Measurements from ENCODE around the gene NPTXR.

NPTXR gene

DNA sequence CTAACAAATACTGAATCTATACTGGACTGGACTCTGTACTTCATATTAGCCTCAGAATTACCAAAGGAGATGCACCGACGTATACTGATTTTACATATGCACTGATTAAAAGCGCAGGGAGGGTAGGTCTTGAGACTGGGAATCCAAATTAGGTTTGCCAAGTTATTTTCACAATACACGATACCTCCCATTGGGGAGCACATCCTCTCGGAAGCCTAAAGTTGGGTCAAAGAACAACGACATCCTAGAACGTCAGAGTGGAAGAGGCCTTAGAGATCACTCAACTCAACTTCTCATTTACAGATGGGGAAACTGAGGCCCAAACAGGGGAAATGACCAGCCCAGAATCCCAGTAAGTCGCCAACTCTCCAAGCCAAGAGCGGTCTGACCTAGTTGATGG, 50.5 kb downstream of the NPTXR start:
- DNase-seq: no peak

DNA sequence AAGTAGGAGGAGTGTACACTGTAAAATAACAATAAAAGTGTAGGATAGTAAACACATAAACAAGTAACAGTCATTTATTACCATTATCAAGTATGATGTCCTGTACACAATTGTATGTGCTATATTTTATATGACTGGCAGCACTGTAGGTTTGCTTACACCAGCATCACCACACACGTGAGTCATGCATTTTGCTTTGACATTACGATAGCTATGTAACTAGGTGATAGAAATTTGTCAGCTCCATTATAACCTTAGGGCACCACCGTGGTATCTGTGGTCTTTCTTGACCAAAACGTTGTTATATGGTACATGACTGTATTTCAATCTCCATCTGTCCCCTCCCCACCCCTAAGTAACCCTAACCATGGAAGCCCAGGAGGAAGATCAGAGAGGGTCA, 51.0 kb downstream of the NPTXR start:
- no peak for DNase-seq

DNA sequence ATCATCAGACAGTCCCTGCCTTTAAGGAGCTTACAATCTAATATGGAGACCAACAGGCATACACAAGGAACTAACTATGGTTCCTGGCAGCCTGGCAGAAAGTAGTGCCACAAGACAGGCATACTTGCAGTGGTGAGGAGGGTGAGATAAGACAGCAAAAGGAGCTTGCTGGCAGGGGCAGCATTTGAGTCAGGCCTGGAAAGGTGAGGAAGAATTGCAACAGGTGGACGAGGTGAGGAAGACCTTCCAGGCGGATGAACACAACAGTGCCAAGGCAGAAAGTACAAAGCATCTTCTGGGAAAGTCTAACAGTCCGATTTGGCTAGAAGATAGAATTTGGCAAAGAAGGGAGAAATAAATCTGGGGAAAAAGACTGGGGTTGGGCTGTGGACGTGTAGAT, 54.2 kb downstream of the NPTXR start:
- DNase-seq: no peak

DNA sequence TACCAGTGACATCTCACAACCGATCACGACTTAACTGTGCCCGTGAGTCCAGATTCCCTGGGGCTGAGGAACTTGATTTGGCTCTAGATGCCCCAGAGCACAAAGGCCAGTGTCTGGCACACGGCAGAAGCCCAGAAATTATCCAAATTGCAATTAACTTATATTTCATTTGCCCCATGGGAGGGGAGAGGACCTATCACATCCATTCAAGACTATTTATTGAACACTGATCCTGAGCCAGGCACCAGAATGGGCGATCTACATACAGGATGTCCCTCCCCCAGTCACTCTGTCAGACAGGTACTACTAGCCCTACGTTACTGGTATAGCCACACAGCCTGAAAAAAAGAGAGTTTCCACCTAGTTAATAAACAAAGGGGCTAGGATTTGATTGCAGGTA, 55.0 kb downstream of the NPTXR start:
- no peak for DNase-seq

DNA sequence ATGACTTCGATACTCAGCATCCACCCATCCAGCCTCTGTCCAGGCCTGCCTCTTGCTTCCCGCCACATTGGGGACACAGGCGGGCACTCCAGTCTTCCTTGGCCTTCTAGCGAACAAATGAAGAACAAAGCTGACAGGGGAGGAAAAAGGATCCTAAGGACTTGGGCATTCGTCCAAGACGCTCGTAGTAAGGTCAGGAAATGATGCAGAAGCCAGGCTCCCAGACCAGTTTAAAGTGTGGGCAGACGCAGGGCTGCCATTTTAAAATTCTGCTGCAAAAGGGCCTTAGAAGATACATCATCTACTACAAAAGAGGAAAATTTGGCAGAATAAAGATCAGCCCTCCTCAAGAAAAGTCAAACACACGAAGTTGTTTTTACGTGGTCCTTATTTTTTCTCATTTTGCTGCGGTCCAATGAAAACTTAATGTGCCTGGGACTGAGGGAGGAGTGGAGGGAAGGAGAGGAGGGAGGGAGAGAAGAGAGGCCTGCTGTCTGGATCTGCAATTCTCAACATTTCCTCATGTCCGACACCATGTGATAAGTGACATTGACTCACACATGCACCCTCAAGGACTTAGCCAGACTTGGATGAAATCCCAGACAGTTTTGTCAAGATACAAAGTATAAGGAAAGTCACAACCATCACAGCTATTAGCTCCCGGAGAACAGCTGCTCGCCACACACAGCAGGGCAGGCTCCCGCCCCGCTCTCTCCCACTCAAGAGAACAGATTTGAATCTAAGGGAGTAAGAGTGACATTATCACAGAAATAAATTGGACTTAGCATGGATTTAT, 55.6 kb downstream of the NPTXR start:
- no peak for DNase-seq

DNA sequence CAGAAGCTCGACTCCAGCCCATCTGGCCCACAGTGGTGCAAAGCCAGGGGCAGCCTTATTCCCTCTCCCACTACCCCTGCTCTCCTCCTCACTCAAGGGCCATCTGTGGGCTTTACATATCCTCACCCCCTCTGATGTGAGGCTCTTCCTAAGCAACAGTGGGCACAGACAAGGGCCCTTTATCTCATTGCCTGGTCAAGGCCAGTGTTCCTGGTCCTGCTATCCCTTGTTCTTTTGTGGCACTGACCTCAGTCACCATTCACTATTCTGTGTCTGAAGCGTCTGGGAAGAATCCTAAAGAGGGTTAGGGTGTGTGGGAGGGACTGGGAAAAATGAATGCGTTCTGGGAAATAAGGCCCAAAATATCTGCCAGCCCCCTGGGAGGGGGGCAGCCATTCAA, 57.2 kb downstream of the NPTXR start:
- DNase-seq: no peak

DNA sequence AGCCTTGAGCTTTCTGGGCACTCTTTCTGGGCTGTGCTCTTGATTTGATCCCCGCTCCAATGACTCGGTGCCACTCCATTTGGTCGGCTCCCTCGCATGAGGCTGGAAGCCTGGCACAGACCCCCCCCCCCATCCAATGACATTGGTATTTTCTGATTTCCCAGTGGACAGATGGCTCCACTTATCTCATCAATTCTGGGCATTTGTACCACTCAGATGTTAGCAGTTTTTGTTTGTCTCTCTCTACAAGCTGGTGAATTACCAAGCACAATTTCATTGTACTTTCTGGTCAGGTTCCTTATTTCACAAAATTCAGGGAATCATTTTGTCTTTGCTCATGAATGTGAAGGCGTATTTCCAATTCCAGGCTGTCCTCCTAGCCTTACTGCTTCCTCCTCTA, 59.0 kb downstream of the NPTXR start:
- no peak for DNase-seq

DNA sequence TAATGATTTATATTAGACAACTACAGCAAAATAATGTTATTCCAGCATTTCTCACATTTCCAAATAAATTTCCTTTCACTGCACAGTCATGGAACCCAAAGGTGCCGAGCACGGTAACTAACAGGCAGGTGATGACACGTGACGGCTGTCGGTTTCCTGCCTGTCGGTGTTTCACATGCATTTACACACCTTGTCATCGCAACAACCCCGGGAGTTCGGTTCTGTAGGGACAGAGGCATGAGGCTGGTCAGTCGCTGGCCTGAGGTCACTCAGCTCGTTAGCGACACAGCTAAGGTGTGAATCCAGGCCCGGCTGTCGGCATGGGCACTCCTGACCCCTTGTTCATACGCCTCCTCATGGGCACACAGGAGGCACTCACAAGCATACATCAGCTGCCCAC, 59.8 kb downstream of the NPTXR start:
- no peak for DNase-seq

DNA sequence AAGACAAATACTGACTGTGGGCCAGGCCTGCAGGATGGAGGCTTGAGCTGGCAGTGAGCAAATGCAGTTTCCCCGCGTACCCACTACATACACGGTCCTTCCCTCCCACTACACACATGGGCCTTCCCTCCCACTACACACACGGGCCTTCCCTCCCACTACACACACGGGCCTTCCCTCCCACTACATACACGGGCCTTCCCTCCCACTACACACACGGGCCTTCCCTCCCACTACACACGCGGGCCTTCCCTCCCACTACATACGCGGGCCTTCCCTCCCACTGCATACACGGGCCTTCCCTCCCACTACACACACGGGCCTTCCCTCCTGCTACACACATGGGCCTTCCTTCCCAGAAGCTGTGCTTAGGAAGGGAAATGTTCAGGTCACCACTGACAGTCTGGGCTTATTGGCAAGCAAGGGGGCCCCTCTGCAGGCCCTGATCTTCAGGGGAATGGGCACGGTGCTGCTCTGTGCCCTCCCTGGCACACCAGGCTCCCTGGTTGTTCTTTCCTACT, 60.7 kb downstream of the NPTXR start:
- DNase-seq: no peak

DNA sequence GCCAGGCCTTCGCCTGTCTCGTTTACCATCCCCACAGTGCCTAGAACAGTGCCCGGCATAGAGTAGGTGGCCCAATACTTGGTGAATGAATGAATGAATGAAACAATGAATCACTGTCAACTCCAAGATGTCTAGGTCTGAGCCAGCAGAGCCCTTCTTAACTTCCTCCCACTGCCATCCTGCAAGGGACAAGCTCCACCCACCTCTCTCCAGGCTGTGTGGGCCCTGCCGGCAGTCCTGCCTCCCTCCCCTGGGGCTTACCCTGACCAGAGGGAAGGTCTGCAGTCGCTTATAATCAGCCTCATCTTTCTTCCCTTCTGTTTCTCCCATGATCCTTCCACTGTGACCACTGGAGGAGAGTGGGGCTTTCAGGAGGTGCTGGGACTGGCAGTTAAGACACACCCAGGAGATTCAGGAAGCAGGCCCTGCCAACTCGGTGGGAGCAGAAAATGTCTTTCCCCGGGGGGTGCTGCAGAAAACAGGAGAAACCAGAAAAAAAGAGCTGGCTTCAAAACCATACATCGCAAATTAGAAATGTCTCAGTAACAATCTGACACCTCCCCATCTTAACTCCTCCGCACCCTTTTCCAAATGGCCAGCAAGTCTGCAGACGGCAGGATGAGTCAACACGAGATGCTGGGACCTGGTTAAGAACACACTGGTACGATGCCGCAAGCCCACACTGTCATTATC, 61.3 kb downstream of the NPTXR start:
- DNase-seq: no peak

DNA sequence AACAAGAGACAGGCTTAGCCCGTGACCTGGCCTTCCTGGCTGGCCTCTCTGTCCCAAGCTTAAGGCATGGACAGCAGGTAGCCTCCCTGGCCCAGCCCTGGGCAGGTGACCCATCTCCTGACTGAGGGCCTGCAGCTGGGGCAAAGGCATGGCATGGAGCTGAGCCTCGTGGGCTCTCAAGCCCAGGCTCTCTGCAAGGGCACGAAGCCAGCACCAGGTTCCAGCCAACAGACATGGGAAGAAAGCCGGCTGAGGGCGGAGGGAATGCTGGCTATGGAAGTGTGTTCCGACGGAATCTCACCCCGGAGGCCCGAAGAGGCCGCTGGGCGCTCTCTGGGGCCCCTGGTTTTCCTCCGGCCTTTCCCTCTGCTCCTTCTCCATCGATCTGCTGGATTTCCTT, 62.8 kb downstream of the NPTXR start:
- no peak for DNase-seq

DNA sequence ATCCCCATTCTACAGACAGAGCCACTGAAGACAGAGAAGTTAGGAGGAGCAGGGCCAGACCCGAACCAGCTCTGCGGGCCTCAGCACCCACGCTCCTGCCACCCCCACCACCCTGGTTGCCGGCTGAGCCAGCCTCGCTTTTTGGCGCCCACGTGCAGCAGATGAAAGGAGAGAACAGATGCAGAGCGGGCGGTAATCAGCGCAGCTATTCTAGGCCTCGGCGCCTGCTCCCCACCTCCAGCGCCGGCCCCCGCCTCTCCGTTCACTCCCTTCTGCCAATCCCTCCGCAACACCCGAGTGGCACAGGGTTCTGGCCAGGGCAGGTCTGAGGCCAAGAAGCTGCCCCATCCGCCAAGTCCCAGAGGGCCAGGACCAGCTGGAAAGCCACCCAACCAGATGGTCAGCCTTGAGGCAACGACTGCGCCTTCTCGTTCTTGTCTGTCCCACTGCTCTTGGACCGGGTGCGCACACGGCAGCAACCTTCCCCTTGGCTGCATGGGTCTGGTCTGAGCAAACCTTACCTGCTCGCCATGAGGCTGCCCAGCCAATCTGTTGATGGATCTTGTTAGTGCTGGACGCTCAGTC, 66.6 kb downstream of the NPTXR start:
- no peak for DNase-seq

DNA sequence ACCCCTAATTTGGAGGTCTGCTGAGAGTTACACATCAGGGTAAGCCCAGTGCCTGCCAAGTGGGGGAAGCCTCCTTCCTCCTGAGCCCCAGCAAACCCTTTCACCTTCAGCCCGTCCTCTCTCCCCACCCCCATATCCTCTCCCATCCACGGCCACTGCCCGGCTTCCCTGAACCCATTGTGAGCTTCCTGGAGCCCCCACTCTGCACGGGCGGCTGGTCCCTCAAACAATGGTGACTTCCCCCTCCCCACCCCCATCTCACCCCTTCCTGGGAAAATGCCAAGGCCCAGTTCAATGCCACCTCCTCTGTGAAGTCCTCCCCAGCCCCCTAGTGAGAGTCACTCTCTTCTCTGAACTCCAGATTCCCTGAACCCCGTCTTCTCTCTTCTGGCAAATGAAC, 67.7 kb downstream of the NPTXR start:
- no peak for DNase-seq

DNA sequence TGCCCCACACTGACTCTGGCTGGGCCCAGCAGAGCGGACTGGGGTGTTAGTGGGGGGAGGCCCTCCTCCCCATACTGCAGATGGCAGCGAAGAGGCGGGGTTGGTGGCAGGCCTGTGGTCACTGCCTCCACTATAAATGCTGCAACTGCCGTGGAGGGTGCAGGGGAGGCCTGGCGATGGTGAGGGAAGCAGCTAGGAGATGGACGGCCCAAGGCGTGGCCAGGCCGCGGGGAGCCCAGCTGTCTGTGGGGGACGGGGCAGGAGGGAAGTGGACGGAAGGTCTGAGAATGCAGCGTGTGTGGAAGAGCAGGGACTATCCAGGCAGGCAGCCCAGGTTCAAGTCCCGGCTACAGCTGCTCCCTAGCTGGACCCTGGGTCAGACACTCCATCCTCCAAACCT, 68.2 kb downstream of the NPTXR start:
- no peak for DNase-seq

DNA sequence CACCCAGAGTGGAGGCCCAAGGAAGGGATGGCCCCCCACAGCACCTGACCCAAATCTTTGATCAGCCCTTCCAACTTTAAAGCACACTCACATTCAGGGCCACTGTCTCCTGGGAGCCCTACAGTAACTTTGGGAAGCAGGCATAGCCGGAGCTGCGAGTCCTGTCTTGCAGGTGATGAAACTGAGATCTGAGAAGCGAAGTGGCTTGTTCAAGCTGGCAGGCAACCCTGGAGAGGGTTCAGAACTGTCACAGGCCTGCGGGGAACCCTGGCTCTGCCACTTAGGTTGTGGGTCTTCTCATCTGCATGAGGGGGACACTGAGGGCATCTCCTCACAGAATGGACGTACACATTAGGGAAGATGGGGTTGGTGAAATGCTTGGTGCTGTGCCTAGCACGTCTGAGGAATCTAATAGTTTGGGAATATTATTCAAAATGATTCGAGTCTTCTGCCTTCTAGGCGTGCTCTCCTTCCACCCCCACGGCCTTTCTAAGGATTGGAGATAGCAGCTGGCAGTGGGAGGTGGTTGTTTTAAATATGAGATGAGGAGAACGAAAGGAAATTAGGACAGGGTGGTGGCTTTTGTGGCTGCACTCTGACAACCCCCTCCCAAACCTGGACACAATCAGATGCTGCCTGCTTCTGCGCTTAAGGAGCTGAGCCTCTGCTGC, 69.2 kb downstream of the NPTXR start:
- DNase-seq: no peak

DNA sequence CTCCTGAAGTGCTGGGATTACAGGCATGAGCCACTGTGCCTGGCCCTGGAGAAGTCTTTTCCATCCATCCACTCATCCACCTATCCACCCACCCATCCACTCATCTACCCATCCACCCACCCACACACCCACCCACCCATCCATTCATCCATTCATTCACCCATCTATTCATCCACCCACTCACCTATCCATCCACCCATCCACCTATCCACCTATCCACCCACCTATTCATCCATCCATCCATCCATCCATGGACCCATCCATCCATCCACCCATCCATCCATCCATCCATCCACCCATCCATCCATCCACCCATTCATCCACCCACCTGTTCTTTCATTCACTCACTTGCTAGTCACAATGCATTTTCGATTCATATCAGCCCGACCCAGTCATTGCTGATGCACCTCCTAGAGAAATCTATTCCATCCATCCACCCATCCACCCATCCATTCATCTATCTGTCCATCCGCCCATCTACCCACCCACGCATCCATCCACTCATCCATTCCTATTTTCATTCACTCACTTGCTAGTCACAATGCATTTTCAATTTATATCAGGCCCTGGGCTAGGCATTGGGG, 70.4 kb downstream of the NPTXR start:
- no peak for DNase-seq

DNA sequence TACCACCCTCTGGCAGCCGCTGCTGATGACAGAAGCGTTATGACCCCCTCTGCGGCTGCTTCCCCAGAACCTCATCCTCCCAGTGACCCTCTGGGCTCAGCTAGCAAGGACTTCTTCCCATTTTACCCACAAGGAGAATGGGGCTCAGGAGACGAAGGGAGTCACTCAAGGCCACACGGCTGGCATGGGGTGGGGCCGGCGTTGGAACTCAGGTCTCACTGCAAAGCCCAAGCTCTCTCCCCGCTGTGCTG, 71.3 kb downstream of the NPTXR start:
- no peak for DNase-seq

DNA sequence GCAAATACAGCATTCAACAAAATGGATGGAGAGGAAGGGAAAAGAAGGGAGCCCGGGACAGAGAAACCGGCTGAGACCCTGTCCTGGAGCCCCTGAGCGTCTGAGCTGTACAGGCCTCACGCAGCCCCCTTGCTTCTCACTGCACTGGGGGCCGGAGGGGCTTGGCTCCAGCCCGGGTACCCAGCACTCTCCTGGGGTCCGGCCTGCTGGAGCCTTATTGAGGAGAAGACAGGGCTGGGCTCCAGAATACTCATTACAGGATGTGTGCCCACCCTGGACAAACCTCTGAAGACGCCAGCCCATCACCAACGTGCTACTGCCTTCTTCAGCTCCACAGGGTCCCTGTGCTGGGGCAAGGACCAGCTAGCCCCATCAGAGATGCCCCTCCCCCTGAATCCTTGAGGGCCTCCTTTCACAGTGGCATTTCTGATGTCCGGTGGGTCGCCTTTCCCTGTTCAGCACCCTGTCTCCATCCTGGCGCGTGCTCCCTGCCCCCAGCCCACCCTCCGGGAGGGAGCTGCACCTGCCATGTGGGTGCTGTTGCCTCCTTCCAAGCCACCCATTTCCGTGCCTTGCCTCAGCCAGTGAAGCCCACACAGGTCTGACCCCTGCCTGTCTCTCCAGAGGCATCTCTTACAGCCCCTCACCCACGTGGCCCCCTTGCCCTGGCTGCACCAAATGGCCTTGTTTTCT, 73.4 kb downstream of the NPTXR start:
- DNase-seq: no peak
